ENCODE results near the gene CEP126. TPM values are rescaled to one million over a fixed set of nuclear protein-coding genes. Genes with fewer than 3 reads are reported as not detected.

CEP126 gene
- total and polyA plus RNA-seq, 2 of the 13 experiments (the other 11 are each of a cell fraction or from before 2014, with no cell fraction given) = 1.4 to 1.7 TPM

DNA sequence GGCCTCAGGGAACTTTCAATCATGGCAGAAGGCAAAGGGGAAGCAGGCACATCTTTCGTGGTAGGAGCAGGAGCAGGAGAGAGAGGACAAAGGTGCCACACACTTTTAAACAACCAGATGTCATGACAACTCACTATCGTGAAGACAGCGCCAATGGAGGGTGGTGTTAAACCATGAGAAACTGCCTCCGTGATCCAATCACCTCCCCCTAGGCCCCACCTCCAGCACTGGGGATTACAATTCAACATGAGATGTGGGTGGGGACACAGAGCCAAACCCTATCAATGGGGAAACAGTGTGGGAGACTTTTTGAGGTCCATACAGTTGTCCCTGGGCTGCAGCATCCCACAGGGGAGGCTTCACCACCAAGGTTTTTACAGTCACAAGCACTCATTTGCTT, 90.5 kb downstream of the CEP126 start:
- DNase-seq (ENCODE audit: low spot score) (no peak), ATAC-seq (no peak), FAIRE-seq (no peak)
- peaks cover 19% of the 10 kb centered on the region for H3K4me1 ChIP-seq (ENCODE audit: insufficient read depth, low read length)
- in situ Hi-C loops (cut with HindIII; ENCODE audit: extremely low pct_ligation_motif_present, low pct_unique_long_range_greater_than_20kb) = loop anchor here (10.0 to 25.0 kb wide), 2 partner anchors 81 to 568 kb away; no protein-coding TSS in a partner anchor
- H3K9me3 ChIP-seq (ENCODE audit: low read length) = no peaks in the 10 kb centered on the region
- H2AFZ ChIP-seq (ENCODE audit: low read length) = no peak overlapping the region
- ChIA-PET CTCF (ENCODE audit: low intra/inter-chr PET ratio, low total read pairs) (no interaction called here), POLR2A (no interaction called here)
- no peak overlapping the region for H3K9ac ChIP-seq (ENCODE audit: insufficient read depth, low read depth, low read length)
- H3K4me3 ChIP-seq (replicated peaks in 1 of 3; ENCODE audit: insufficient read depth in 1 of 3, low read depth in 2 of 3, low read length in 3 of 3) = no peak overlapping the region
- TF ChIP-seq ISL2 (CRISPR knock-in tag; IDR thresholded peaks at IDR 0.05) = no peak
- no peak for TF ChIP-seq IKZF1 (IDR thresholded peaks at IDR 0.05)
- no peak for TF ChIP-seq ZBTB26 (CRISPR knock-in tag; IDR thresholded peaks at IDR 0.05; ENCODE audit: borderline replicate concordance)
- no peak for TF ChIP-seq ZNF138 (CRISPR knock-in tag; IDR thresholded peaks at IDR 0.05; ENCODE audit: low read depth)
- no peak for TF ChIP-seq HNF4A (CRISPR knock-in tag; IDR thresholded peaks at IDR 0.05)
- TF ChIP-seq ARID2 (CRISPR knock-in tag; IDR thresholded peaks at IDR 0.05; ENCODE audit: borderline replicate concordance) = no peak
- no peak for TF ChIP-seq AHR (CRISPR knock-in tag; IDR thresholded peaks at IDR 0.05)
- TF ChIP-seq ZNF292 (CRISPR knock-in tag; IDR thresholded peaks at IDR 0.05; ENCODE audit: borderline replicate concordance, low read depth) = no peak
- TF ChIP-seq ESRRA (CRISPR knock-in tag; IDR thresholded peaks at IDR 0.05; ENCODE audit: low read depth) = no peak
- no peak for TF ChIP-seq ZNF431 (CRISPR knock-in tag; IDR thresholded peaks at IDR 0.05; ENCODE audit: borderline replicate concordance, low read depth)
- no peak for TF ChIP-seq ZBTB7B (CRISPR knock-in tag; IDR thresholded peaks at IDR 0.05)
- TF ChIP-seq SETDB1 (CRISPR knock-in tag; IDR thresholded peaks at IDR 0.05; ENCODE audit: borderline replicate concordance) = no peak
- no peak overlapping the region for H3K27ac ChIP-seq (ENCODE audit: extremely low read length, insufficient read depth, low read length)
- intact Hi-C loops (cut with micrococcal nuclease; ENCODE audit: unreplicated experiment) = loop anchor here (5.0 kb wide), 1 partner anchor 107 kb away; the partner anchor contains the start of gene YAP1
- BruUV-seq (replicated peaks) = no TSS peak
- H4K20me1 ChIP-seq (ENCODE audit: insufficient read depth, low read length) = no peaks in the 10 kb centered on the region
- no peaks in the 10 kb centered on the region for H3K36me3 ChIP-seq (replicated peaks in 1 of 2; ENCODE audit: control insufficient read depth in 1 of 2, insufficient read depth in 2 of 2, low read length in 2 of 2)
- H3K27me3 ChIP-seq (ENCODE audit: control insufficient read depth in 1 of 2, insufficient read depth in 2 of 2, low read length in 2 of 2) = no peaks in the 10 kb centered on the region
- 92% methylated on average over 4 of the region's 4 CpGs for WGBS (ENCODE audit: low lambda C conversion rate)
- H3K4me2 ChIP-seq (ENCODE audit: low read depth, low read length) = no peak overlapping the region
- no peaks in the 10 kb centered on the region for H3K79me2 ChIP-seq (ENCODE audit: insufficient read depth, low read length)

All from HepG2 (cell line).